ENCODE measurements around the gene RIPOR1.
"Not testable (repeated sequence)": the region's sequence is repeated elsewhere in the genome, so short reads cannot be mapped to it uniquely, and the experiment has no call there.

Gene RIPOR1, protein sequence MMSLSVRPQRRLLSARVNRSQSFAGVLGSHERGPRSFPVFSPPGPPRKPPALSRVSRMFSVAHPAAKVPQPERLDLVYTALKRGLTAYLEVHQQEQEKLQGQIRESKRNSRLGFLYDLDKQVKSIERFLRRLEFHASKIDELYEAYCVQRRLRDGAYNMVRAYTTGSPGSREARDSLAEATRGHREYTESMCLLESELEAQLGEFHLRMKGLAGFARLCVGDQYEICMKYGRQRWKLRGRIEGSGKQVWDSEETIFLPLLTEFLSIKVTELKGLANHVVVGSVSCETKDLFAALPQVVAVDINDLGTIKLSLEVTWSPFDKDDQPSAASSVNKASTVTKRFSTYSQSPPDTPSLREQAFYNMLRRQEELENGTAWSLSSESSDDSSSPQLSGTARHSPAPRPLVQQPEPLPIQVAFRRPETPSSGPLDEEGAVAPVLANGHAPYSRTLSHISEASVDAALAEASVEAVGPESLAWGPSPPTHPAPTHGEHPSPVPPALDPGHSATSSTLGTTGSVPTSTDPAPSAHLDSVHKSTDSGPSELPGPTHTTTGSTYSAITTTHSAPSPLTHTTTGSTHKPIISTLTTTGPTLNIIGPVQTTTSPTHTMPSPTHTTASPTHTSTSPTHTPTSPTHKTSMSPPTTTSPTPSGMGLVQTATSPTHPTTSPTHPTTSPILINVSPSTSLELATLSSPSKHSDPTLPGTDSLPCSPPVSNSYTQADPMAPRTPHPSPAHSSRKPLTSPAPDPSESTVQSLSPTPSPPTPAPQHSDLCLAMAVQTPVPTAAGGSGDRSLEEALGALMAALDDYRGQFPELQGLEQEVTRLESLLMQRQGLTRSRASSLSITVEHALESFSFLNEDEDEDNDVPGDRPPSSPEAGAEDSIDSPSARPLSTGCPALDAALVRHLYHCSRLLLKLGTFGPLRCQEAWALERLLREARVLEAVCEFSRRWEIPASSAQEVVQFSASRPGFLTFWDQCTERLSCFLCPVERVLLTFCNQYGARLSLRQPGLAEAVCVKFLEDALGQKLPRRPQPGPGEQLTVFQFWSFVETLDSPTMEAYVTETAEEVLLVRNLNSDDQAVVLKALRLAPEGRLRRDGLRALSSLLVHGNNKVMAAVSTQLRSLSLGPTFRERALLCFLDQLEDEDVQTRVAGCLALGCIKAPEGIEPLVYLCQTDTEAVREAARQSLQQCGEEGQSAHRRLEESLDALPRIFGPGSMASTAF

DNA sequence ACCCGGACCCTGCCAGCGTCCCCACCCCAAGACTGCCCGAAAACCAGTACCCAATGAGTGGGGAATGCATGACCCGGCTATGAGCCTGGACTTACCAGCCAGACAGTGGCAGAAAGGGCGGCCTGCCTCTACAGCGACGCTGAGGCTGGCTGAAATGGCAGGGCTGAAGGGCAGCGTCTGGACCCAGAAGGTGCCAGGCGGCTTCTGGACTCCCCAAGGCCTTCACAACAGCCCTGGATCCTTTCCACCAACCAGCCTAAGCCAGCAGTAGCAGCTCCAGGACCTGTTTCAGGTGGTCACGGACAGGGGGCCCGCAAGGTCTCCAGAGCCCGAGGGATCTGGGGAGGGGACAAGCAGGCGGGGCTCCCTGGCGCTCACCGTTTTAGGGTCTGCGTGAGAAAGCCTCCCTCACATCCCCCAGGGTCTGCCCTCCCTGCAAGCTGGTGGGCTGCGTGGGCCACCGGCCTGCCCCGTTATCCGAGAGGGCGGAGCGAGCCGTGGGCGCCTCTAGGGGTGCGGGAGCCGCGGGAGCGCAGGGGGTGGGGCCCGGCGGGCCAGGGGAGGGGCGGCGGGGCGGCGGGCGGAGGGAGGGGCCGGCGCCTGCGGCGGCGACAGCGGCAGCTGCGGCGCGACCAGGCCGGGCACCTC, at the start of gene RIPOR1:
RIPOR1 (plus strand) TSS at position 608 of the 648 bp plus-strand sequence. CDS start 9,618 bp downstream, outside the sequence.
- DNase-seq: peak; percentile 62

DNA sequence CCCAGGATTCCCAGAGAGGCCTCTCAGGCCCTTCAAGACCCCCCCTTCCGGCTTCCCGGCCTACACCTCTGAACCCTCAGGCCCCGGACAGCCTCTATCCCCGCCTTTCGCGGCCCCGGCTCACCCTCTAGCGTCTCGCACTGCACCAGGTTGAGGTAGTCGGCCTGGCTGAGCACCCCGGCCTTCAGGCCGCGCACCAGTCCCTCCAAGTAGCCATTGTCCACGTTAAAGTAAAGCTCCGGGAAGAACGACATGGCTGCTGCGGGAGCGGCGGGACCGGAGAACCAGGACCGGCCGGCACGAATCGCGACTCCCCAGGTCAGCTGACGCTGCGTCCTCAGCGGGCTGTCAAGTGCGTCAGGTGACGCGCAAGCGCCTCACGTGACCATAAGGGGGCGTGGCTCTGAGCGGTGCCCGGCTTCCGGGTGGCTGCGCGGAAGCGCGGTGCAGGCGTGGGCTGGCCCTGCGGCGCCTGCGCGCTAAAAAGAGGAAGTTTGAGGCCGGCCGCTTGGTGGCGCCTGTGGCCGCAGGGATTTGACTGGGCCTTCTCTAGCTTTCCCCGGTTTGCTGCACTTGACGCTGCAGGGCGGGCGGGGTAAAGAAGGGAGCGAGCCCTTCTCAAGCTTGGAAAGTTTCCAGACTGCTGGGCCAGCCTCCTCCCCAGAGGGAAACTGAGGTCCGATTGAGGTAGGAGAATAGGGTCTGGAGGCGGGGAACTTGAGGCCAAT, 47.6 kb upstream of the RIPOR1 start, which contains the start of gene ATP6V0D1:
ATP6V0D1 (minus strand) TSS at position 325 of the 728 bp plus-strand sequence; CDS start at position 254, 71 bp downstream.
- peak; percentile 99 for DNase-seq

DNA sequence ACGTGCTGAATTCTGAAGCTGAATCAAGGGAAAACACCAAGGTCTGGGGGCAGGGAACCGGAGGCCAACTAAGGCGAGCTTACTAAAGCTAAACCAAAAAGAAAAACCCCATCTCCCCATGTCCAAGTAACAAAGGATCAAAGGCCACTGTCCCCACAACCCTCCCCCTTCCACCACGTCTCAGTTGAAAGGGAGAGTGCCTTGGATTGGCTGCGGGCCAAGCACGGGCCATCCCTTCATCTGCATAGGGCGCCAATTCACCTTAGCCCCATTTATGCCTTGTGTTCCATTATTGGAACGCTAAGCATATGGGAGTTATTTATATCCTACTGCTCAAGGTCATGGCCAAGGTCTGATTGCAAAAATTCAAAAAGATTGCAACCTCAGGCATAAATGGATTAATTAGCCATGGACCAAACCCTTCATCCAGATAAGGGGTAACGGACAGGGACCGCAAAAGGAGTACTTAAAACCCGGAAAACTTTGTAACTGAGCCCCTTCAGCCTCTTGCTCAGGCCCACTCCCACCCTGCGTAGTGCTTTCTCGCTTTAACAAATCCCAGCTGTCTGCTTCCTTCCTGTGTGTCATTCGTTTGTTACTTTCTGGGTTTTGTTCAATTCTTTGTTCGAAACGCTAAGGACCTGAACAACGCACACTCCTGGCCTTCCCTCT, 46.9 kb upstream of the RIPOR1 start:
- peak; percentile 29 for DNase-seq

DNA sequence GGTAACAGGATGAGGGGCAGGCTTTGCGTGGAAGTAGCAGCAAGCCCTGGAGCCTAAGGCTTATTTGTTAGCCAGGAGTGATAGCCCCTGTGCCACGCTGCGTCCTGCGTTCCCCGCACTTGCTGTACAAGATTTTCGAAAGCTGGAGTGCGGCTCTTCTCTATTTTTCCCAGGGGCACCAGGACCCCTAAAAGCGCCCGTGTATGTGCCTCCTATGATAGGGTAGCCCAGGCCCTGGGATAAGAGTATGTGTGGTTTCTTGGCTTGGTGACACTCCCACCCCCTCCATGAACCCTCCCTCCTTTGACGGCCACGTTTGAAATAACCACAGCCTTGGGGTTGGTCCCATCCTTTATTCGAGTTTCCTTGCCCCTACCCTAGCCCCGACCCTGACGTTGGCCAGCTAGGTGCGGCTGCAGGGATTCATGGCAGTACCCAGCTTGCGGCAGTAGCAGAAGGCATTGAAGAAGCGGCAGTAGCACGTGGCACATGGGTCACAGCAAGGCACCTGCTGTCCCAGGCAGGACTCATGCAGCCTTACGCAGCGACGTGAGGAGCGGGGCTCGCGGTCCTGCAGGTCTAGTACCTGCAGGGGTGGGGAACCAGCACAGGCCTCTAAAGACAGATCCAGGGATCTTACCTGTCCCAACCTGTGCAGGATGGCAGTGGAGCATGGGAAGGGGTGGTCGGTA, 46.2 kb upstream of the RIPOR1 start:
- DNase-seq: no peak

DNA sequence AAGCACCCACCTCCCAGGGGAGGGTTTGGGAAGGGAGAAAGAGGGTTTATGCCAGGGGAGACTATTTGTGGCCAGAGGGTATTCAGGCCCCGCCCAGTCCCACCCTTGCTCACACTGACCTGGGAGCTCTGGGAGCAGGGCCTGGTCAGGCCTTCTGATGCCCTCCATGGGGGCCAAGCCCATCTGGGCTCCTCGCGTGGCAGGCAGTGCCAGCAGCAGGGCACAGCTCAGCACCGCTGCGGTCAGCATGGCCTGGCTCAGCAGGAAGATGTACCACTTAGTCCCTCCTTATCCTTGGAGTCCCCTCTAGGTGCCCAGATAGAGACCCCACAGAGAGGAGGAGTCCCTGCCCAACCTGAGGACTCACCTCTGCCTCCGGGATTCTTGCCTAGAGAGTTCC, 45.5 kb upstream of the RIPOR1 start, which contains the start of gene AGRP:
AGRP (minus strand) TSS at position 398 of the 400 bp plus-strand sequence; CDS start at position 249, 149 bp downstream.
- no peak for DNase-seq

DNA sequence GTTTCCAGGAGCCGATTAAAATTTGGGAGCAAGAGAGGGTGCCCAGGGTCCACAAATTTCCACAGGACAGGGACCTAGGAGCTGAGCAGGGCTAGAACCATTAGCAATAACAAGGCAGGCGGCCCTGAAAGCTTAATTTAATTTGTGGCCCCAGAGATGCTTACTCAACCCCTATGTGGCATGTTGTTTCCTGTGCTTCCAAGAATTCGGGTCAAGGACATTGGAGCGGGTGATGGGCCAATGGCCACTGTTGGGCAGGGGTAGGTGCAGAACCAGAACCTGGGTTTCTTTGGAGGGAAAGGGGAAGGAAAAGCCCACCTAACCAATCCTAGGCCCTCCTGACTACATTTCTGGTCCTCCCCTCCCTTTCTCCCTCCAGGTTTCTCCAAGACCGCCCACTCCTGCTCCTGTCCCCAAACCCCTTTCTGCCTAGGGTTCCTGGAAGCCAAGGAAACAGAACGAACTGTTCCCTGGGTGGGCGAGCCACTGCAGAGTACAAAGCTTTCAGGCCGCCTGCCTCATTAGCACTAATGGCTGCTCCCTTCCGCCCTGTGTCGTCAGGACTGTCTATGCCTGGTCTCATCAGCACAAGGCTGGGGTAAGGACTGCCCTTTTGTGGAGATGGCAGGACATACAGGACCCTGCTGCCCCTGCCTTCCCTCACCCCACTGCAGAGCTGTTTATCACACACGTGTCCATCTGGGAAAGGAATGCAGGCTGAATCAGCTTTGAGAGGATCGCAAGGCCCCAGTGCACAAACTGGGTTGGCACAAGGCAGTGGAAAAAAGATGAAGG, 44.7 kb upstream of the RIPOR1 start:
- no peak for DNase-seq

DNA sequence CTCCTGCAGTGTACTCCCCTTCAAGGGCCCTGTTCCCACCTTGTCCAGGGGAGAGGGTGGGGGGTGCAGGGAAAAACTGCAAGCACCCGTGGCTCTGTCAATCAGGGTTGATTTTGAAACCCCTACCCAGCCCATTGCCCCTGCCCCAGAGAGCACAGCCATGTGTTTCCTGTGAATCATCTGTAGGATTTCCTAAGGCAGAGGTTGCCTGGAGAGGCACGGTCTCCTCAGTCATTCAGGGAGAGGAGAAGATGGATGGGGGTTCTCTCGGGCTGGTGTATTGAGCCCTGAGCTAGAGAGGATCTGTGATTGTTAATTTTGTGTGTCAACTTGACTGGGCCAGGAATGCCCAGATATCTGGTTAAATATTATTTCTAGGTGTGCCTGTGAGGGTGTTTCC, 41.8 kb upstream of the RIPOR1 start:
- DNase-seq: no peak

DNA sequence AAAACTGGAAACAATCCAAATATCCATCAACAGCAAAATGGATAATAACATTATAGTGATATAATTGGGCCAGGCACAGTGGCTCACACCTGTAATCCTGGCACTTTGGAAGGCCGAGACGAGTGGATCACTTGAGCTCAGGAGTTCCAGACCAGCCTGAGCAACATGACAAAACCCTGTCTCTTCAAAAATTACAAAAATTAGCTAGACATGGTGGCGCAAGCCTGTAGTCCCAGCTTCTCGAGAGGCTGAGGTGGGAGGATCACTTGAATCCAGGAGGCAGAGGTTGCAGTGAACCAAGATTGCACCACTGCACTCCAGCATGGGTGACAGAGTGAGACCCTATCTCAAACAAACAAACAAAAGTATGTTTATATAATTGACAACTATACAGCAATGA, 41.1 kb upstream of the RIPOR1 start:
- not testable (repeated sequence) for DNase-seq

DNA sequence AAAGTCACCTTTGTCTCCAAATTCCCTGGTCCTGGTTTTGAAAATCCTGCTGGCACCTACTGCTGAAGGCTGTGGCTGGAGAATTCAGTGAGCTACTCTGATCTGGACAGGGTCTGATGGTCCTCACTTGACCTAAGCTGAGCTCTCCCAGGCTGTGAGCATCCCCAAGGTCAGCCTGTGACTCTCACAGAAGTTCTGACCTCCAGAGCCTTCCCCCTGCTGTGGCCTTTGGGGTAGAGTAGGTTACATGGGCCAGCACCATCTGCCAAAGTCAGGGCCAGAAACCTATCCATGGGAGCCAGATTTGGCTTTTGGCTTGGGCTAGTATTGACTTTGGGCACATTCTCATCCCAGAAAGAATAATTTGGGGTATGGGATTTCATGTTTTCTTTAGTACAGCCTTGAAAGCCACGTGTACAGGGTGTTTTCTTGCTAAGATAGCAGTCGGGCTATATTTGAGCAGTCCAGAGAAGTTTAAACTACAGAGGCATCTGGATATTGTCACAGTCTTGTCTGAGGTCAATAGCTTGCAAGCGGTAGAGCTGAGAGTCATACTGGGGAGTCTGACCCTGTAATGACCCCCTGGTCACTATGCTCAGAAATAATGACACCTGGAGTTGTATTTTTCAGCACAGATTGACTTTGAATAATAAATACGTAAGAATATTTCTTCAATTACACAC, 39.1 kb upstream of the RIPOR1 start:
- no peak for DNase-seq

DNA sequence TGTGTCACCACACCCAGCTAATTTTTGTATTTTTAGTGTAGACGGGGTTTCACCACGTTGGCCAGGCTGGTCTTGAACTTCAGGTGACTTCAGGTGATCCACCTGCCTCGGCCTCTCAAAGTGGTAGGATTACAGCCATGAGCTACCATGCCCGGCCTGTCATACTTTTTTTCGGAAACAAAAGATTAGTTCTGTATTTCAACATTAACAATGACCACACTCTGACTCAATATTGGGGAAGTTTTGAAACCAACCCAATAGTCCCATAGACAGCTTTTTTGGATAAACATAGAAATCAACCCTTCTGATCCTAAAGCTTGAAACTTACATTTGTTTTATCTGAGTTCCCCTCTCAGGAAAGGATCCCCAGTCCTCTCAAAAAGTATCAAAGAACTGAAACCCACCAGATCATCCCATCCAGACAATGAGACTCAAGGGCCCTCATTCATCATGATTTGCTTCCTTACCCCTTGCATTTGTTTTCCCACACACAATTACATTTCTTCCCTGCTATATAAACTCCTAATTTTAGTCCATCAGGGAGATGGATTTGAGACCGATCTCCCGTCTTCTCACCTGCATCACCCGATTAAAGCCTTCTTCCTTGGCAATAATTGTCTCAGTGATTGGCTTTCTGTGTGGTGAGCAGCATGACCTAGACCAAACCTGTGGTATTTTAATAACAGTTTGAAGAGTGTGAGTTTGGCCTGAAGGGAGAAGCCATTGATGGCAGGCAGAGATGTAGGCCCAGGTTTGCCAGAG, 38.1 kb upstream of the RIPOR1 start:
- no peak for DNase-seq

DNA sequence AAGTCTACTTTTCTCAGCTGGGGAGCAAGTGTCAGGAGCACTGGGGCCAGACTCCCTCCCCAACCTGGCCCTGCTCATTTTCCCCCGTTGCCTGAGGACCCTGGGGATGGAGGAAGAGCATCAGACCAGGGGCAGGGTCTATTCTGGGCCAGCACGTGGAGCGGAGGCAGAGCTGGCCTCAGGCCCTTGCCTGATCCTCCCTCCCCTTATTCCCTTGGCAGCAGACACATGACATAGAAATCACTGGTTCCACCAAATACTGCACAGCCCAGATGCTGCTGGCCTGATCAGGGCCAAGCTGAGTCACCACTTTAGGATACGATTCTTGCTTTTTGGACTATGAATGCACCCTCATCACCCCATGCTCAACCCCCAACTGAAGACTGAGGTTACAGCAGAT, 29.5 kb upstream of the RIPOR1 start:
- DNase-seq: no peak

DNA sequence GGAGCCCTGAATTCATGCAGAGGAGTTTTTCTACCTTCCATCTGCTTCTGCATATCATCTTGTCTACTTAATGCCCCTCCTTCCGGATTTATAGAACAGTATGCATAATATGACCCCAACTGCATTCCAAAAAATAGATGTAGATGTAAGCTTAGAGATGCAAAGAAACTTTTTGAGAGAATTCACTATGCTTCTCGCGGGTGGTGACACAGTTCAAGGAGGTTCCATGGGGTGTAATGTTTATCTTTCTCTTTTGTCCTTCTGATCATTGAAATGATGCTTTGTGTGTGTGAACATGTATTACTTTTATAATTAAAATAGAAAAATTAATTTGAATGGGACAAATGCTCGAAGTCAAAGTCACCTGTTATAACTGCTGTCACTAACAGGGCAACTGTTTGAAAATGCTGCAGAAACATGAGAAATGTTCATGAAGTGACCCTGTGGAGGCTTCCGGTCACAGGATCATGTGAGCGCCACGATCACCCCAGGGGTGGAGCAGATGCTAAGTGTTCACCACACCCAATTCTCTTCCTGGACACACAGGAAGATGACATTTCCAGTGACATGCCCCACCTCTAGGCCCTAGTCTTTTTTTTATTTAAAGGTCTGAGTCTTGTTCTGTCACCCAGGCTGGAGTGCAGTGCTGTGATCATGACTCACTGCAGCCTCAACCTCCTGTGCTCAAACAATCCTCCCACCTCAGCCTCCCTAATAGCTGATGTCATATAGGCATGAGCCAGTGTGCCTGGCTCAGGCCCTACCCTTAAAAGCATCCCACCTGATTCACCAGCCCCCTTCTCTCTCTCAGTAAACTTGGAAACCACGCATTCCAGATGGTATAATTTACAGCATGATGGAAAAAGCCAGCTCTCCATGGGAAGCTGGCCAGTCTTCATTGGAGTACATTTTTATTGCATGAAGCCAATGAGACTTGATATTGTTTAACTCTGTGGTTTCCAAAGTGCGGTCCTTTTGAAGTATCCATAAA, 24.3 kb upstream of the RIPOR1 start:
- DNase-seq: peak; percentile 37

DNA sequence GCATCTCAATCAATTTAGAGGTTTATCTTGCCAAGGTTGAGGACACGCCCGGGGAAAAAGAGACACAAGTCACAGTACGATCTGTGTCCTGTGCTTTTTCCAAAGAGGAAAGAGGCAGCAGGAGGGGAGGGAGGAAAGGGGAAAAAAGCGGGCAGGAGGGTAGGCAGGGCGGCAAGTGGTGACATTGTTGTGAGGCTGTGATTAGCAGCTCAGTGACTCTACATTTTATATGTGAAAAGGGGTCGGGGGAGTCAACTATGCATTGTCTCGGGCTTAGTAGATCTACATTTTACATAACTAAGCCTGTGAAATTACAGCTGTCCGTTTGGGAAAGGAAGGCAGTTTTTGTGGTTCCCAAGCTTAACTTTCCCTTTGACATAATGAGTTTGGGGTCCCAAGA, 22.2 kb upstream of the RIPOR1 start:
- no peak for DNase-seq

DNA sequence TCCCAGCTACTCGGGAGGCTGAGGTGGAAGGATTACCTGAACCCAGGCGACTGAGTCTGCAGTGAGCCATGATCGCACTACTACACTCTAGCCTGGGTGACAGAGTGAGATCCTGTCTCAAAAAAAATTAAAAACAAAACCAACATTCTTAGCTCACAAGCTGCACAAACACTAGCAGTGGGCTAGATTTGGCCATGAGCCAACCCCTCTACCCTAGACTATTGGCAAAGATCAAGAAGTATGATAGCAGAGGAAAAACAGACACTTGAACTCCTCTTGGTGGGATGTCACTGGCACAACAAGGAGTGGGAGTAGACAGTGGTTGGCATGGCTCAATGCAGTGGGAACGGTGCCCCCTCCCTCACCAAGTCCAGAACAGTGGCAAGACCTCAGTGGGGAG, 19.6 kb upstream of the RIPOR1 start:
- no peak for DNase-seq

DNA sequence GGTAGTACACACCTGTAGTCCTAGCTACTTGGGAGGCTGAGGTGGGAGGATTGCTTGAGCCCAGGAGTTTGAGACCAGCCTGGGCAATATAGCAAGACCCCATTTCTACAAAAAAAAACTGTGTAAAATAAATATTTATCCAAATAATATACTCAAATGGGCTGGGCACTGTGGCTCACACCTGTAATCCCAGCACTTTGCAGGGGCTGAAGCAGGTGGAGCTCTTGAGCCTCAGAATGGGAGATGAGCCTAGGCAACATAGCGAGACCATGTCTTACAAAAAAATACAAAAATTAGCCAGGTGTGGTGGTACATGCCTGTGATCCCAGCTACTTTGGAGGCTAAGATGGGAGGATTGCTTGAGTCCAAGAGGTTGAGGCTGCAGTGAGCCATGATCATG, 14.7 kb upstream of the RIPOR1 start:
- DNase-seq: not testable (repeated sequence)

DNA sequence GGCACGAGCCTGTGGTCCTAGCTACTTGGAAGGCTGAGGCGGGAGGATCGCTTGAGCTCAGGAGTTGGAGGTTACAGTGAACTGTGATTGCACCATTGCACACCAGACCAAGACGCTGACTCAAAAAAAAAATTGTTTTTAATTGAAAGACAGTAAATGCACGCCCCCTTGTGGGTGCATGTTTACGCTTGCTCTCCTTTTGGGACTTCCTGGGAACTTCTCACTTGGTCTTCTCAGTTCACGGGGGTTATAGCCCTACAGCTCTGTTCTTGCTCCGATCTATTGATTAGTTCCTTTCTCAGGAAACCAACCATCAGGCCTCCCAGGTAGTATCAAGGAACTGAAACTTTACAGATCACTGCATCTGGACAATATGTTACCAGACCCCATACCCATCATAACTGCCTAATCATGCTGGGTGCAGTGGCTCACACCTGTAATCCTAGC, 14.2 kb upstream of the RIPOR1 start:
- DNase-seq: peak; percentile 75
